Astrocyte of the cerebellum (primary cell): ENCODE data around the gene MYO15B.
A peak's percentile ranks its signal among the peaks of the same experiment; 100 is the strongest.

Experiments used
- DNase-seq: peaks from one replicate; pipeline ENCODE4 v3.0.0-alpha.2; 2011; ENCODE audit warnings: low read depth
- H3K4me3 ChIP-seq: 2 replicates; pipeline ENCODE4 v1.5.1; 2011; ENCODE audit warnings: mild to moderate bottlenecking, low read depth, low read length, moderate library complexity
- CTCF ChIP-seq: IDR thresholded peaks from 2 replicates; pipeline ENCODE4 v1.5.1; 2012; ENCODE audit warnings: low read length, low read depth, moderate library complexity, mild to moderate bottlenecking; ENCODE audit errors: missing control alignments
- in situ Hi-C: cut with HindIII; loops from 2 replicates; pipeline ENCODE4 v1.10.0; 2017; ENCODE audit warnings: low sequenced_read_pairs

Gene MYO15B

GRCh38 chr17:75584849-75585175 lies 2.8 kb upstream of the MYO15B start:
- no peak for DNase-seq
- no peak overlapping the region for H3K4me3 ChIP-seq
- in situ Hi-C loops = no loop called here
- TF ChIP-seq CTCF = no peak

GRCh38 chr17:75588596-75589011 lies 1.0 kb downstream of the MYO15B start:
- no peak for DNase-seq
- TF ChIP-seq CTCF = no peak
- in situ Hi-C loops = no loop called here
- peak overlapping the region; percentile 15 for H3K4me3 ChIP-seq

- DNase-seq = peak; percentile 37
- no peak for TF ChIP-seq CTCF
- peak overlapping the region; percentile 39 for H3K4me3 ChIP-seq
- in situ Hi-C loops = no loop called here
These were observed 1.7 kb downstream of the MYO15B start for GRCh38 chr17:75589012-75589918.

GRCh38 chr17:75589919-75590303 lies 2.3 kb downstream of the MYO15B start:
- in situ Hi-C loops = no loop called here
- TF ChIP-seq CTCF = no peak
- DNase-seq = no peak
- H3K4me3 ChIP-seq = peak overlapping the region; percentile 39

DNA sequence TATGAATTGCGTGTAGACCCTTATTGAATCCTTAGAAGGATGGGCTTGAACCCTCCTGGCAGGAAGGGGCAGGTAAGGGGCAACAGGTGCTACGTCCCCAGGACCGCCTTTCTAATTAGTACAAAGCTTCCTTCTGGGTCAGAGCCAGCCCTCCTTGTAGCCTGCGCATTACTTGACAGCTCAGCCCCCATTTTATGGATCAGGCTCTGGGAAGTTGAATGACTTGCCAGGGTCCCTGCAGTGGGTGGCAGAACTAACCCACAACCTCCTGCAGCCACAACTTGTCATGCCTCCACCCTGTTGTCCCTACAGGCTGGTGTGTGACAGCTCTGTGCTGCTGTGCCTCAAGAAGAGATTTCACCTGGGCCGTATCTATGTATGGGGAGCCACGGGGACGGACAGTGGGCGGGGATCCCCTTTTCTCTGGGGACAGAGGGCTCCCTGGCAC lies 2.7 kb downstream of the MYO15B start:
- in situ Hi-C loops = no loop called here
- H3K4me3 ChIP-seq = no peak overlapping the region
- DNase-seq = no peak
- TF ChIP-seq CTCF = no peak

DNA sequence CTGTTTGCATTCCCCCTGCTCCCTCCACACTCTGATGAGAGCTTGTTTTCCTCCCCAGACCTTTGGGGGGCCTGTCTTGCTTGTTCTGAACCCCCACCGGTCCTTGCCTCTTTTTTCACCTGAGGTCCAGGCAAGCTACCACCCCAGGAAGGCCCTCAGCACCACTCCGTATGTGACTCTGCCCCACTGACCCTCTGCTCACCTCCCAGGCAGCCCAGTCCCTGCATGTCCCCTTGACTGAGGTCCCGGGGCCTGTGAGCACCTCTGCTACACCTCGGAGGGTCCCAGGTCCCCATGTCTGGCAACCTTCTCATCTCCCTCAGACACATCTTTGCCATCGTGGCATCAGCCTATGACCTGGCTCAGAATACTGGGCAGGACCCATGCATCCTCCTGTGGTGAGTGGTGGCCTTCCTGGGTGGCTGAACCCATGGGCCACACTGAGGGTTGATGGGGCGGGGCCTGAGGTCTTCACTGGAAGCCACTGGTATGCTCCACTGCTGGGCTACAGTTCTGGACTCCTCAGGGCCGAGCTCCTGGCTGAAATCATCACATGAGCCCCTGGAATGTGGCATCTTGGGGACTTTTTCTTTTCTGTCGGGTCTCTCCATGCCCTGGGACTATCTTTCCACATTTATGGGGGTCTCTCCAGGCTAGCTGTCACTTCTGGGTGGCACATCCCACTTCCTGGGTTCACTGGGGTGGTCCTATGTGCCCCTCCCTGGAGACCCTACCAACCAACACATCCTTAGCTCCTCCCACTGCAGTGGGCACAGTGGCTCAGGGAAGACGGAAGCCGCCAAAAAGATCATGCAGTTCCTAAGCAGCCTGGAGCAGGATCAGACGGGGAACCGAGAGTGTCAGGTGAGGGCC lies 3.5 kb downstream of the MYO15B start:
- DNase-seq = no peak
- TF ChIP-seq CTCF = no peak
- no peak overlapping the region for H3K4me3 ChIP-seq
- in situ Hi-C loops = no loop called here
